ENCODE data around the gene CCT5. TPM values are rescaled to one million over a fixed set of nuclear protein-coding genes. Genes with fewer than 3 reads are reported as not detected.

CCT5 gene
- total RNA-seq, 1 donor from 2014 or later = 542 TPM

DNA sequence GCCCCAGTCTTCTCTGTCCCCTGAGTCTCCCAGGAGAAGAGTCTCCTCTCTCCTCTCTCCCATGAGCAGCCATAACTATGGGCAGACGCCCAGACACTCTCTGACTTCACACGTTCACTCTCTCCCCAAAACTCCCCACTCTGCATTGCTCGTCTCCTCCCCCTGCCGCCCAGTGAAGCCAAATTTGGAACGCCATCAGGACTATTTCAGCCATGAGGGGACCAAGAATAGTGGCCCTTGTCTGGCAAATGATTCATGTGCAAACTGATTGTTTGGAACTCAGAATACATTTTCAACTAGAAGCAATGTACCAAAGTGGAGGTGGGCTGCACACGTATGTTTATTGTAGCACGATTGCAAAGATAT, 36.8 kb downstream of the CCT5 start:
- no peak for DNase-seq (ENCODE audit: low read depth)
- Histone ChIP-seq H3K36me3 (ENCODE audit: control insufficient read depth, insufficient read depth, low read length) (no peaks in the 10 kb centered on the region), H3K4me3 (ENCODE audit: low read depth, low read length) (no peak overlapping the region), H3K27me3 (ENCODE audit: control insufficient read depth, insufficient read depth, low read length) (no peaks in the 10 kb centered on the region)
- TF ChIP-seq, protein P1, sequence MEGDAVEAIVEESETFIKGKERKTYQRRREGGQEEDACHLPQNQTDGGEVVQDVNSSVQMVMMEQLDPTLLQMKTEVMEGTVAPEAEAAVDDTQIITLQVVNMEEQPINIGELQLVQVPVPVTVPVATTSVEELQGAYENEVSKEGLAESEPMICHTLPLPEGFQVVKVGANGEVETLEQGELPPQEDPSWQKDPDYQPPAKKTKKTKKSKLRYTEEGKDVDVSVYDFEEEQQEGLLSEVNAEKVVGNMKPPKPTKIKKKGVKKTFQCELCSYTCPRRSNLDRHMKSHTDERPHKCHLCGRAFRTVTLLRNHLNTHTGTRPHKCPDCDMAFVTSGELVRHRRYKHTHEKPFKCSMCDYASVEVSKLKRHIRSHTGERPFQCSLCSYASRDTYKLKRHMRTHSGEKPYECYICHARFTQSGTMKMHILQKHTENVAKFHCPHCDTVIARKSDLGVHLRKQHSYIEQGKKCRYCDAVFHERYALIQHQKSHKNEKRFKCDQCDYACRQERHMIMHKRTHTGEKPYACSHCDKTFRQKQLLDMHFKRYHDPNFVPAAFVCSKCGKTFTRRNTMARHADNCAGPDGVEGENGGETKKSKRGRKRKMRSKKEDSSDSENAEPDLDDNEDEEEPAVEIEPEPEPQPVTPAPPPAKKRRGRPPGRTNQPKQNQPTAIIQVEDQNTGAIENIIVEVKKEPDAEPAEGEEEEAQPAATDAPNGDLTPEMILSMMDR (IDR thresholded peaks at IDR 0.05; ENCODE audit: insufficient read depth, low read length, severe bottlenecking) = no peak
- no peak for FAIRE-seq

- Histone ChIP-seq H3K4me3 (ENCODE audit: low read depth, low read length) (no peak overlapping the region), H3K27me3 (ENCODE audit: control insufficient read depth, insufficient read depth, low read length) (no peaks in the 10 kb centered on the region), H3K36me3 (ENCODE audit: control insufficient read depth, insufficient read depth, low read length) (no peaks in the 10 kb centered on the region)
- FAIRE-seq (no peak), DNase-seq (ENCODE audit: low read depth) (peak; percentile 62)
- TF ChIP-seq, protein P1 (IDR thresholded peaks at IDR 0.05; ENCODE audit: insufficient read depth, low read length, severe bottlenecking) = no peak
These were observed 38.6 kb downstream of the CCT5 start for GRCh38 chr5:10288592-10289219.

DNA sequence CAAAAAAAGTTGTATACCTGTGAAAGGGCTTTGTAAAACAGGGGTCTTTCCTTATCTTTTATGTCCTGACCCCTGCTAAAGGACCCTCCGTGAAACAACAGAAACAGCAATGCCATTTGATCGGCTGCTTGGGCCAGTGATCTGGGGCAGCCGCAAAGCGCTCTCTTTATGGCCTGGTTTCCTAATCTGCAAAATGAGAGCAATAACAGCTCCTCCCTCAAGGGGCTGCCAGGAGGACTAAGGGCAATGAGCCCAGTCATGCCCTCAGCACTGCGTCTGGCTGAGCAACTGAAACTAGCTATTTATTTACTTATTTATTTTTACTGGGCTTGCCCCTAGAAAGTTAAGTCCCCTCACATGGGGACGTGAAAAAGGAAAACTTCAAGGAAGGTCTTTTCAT, 39.3 kb downstream of the CCT5 start:
- H3K27me3 ChIP-seq (ENCODE audit: control insufficient read depth, insufficient read depth, low read length) = no peaks in the 10 kb centered on the region
- FAIRE-seq = no peak
- no peak overlapping the region for H3K4me3 ChIP-seq (ENCODE audit: low read depth, low read length)
- TF ChIP-seq, protein P1 (IDR thresholded peaks at IDR 0.05; ENCODE audit: insufficient read depth, low read length, severe bottlenecking) = no peak
- H3K36me3 ChIP-seq (ENCODE audit: control insufficient read depth, insufficient read depth, low read length) = no peaks in the 10 kb centered on the region
- no peak for DNase-seq (ENCODE audit: low read depth)

DNA sequence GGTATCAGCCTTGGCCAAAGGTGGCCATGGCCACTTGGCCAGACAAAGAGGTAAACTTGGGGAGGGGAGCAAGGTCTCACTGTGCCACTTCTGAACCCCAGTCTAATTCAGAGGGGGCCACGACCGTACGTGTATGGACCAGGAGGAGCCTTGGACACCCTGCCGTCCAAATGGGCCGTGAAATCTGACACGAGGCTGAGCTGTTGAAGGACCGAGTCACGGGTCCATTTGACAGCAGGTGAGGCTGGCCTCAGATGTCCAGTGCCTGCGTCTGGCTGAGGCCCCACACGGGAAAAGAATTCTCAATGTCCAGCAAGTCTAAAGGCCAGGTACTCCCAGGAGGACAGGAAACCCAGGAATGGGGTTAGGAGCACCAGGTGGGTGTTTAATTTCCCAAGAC, 39.9 kb downstream of the CCT5 start:
- TF ChIP-seq, protein P1 (IDR thresholded peaks at IDR 0.05; ENCODE audit: insufficient read depth, low read length, severe bottlenecking) = no peak
- FAIRE-seq (no peak), DNase-seq (ENCODE audit: low read depth) (no peak)
- no peak overlapping the region for H3K4me3 ChIP-seq (ENCODE audit: low read depth, low read length)
- no peaks in the 10 kb centered on the region for H3K27me3 ChIP-seq (ENCODE audit: control insufficient read depth, insufficient read depth, low read length)
- no peaks in the 10 kb centered on the region for H3K36me3 ChIP-seq (ENCODE audit: control insufficient read depth, insufficient read depth, low read length)

DNA sequence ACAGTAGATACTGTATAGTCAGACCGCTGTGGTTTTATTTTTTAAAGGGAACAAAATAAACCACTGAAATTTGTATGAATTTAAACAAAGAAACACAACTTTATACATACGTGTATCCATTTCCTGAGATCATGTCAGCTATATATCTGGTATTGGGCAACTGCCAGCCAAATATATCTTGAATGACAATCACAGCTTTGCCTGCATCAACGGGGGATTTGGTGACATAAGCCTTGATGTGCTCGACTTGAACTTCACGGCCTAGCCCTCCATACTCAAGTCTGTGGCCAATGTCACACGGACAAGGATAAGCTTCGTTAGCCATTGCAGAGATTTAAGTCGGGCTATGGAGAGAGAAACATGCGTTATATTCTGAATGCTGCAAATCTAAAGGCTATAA, 40.4 kb downstream of the CCT5 start:
- DNase-seq (ENCODE audit: low read depth) (no peak), FAIRE-seq (no peak)
- TF ChIP-seq, protein P1 (IDR thresholded peaks at IDR 0.05; ENCODE audit: insufficient read depth, low read length, severe bottlenecking) = no peak
- Histone ChIP-seq H3K27me3 (ENCODE audit: control insufficient read depth, insufficient read depth, low read length) (no peaks in the 10 kb centered on the region), H3K36me3 (ENCODE audit: control insufficient read depth, insufficient read depth, low read length) (no peaks in the 10 kb centered on the region), H3K4me3 (ENCODE audit: low read depth, low read length) (no peak overlapping the region)

- H3K4me3 ChIP-seq (ENCODE audit: low read depth, low read length) = no peak overlapping the region
- DNase-seq (ENCODE audit: low read depth) (no peak), FAIRE-seq (no peak)
- no peaks in the 10 kb centered on the region for H3K27me3 ChIP-seq (ENCODE audit: control insufficient read depth, insufficient read depth, low read length)
- TF ChIP-seq, protein P1 (IDR thresholded peaks at IDR 0.05; ENCODE audit: insufficient read depth, low read length, severe bottlenecking) = no peak
- no peaks in the 10 kb centered on the region for H3K36me3 ChIP-seq (ENCODE audit: control insufficient read depth, insufficient read depth, low read length)
These were observed 41.7 kb downstream of the CCT5 start for GRCh38 chr5:10291692-10292339.

All from bronchial epithelial cell (primary cell).